Right cardiac atrium (tissue), 5 donors: ENCODE data around the gene TMCC1. TPM values are rescaled to one million over a fixed set of nuclear protein-coding genes. Genes with fewer than 3 reads are reported as not detected.
A peak's percentile ranks its signal among the peaks of the same experiment; 100 is the strongest.

ENCODE experiments used
- ATAC-seq, 2 donors: fragments of 200-7000 bp; cut with Tn5 transposase; one replicate each; pipeline versions ENCODE4 v1.8.0 to v1.9.1; 2020; ENCODE audit warnings: moderate library complexity in 2 of 2, mild to moderate bottlenecking in 1 of 2
- DNase-seq, 3 donors: peaks; one replicate each; pipeline ENCODE4 v3.0.0-alpha.2; 2020
- H3K27ac ChIP-seq: one replicate; pipeline ENCODE4 v1.5.1; 2013; ENCODE audit warnings: mild to moderate bottlenecking, low read length, control low read depth, moderate library complexity
- H3K27me3 ChIP-seq: one replicate; pipeline ENCODE4 v1.6.1; 2013; ENCODE audit not compliant: control insufficient read depth, insufficient read depth
- H3K4me1 ChIP-seq: one replicate; pipeline ENCODE4 v1.6.1; 2013; ENCODE audit warnings: low read length; ENCODE audit not compliant: control insufficient read depth, insufficient read depth
- H3K4me3 ChIP-seq: one replicate; pipeline ENCODE4 v1.5.1; 2013; ENCODE audit warnings: low read length, control low read depth
- H3K9me3 ChIP-seq: one replicate; pipeline ENCODE4 v1.6.1; 2013; ENCODE audit warnings: low read length; ENCODE audit not compliant: control insufficient read depth
- WGBS: extraction: QIAGEN DNeasy Blood & Tissue Kit; methylation state at CpG from one replicate; pipeline ENCODE4 v1.1.7; 2013; 5-methylcytosine and 5-hydroxymethylcytosine counted together
- intact Hi-C, 4 donors: fragments of 100-400 bp; cut with DNase I; formaldehyde crosslinking; loops; one replicate each; pipeline versions ENCODE4 v1.11.0 to v1.14.0; 2022 to 2023
- polyA plus RNA-seq: library from polyadenylated mRNA; stranded (reverse); fragments of 200-250 nt; gene quantifications from one replicate; pipeline ENCODE4 v1.2.3, GENCODE V29; 2013
- total RNA-seq, 4 donors: library from RNA; stranded (reverse); fragmentation: NEBNext Ultra II Directional; extraction: Animal tissue kit (Norgen Biotek cat#: 25700); gene quantifications; one replicate each; pipeline ENCODE4 v1.2.1, GENCODE V29; 2021
- donor health status: healthy with polysubstance abuse.
- donor health status: DM: no; HTN: yes; CAD: no.
- donor health status: DM: no; HTN: no; CAD: no.
- donor health status: DM: no; HTN: yes; CAD: no; lungs with severe emphysema.
- donor health status: DM: yes; HTN: yes; CAD: no.

The TMCC1 gene
- total and polyA plus RNA-seq, 5 donors = 12.9 to 45.0 (median 42.9) TPM

- ATAC-seq (no peak), DNase-seq (no peak)
- 66% methylated on average over 2 of the region's 2 CpGs for WGBS
- H3K4me3 ChIP-seq = no peak overlapping the region
- no peaks in the 10 kb centered on the region for H3K27me3 ChIP-seq
- H3K4me1 ChIP-seq = peaks cover 5% of the 10 kb centered on the region
- no peak overlapping the region for H3K27ac ChIP-seq
- intact Hi-C loops = no loop called here
- H3K9me3 ChIP-seq = no peaks in the 10 kb centered on the region
Observed at GRCh38 chr3:129727707-129728106, 165.8 kb downstream of the TMCC1 start.

GRCh38 chr3:129723558-129724324 is 169.8 kb downstream of the TMCC1 start:
- Histone ChIP-seq H3K27ac (peak overlapping the region; percentile 74), H3K9me3 (no peaks in the 10 kb centered on the region), H3K4me1 (peaks cover 5% of the 10 kb centered on the region), H3K27me3 (no peaks in the 10 kb centered on the region), H3K4me3 (peak overlapping the region; percentile 53)
- WGBS = 38% methylated on average over 6 of the region's 6 CpGs
- peak; percentile 94 to 95 for ATAC-seq
- DNase-seq = peak in 2 of 3 donors; percentile 56 to 74
- intact Hi-C loops = no loop called here

- Histone ChIP-seq H3K27me3 (no peaks in the 10 kb centered on the region), H3K9me3 (no peaks in the 10 kb centered on the region), H3K27ac (no peak overlapping the region), H3K4me1 (peaks cover 2% of the 10 kb centered on the region), H3K4me3 (no peak overlapping the region)
- ATAC-seq (no peak), DNase-seq (no peak)
- intact Hi-C loops = no loop called here
Observed at GRCh38 chr3:129722527-129722926, 171.0 kb downstream of the TMCC1 start.

- DNase-seq (no peak), ATAC-seq (no peak)
- no peak overlapping the region for H3K4me3 ChIP-seq
- no peaks in the 10 kb centered on the region for H3K4me1 ChIP-seq
- no peaks in the 10 kb centered on the region for H3K27me3 ChIP-seq
- 68% methylated on average over 4 of the region's 4 CpGs for WGBS
- no peaks in the 10 kb centered on the region for H3K9me3 ChIP-seq
- H3K27ac ChIP-seq = no peak overlapping the region
- intact Hi-C loops = no loop called here
Observed at GRCh38 chr3:129718201-129718600, 175.3 kb downstream of the TMCC1 start.

GRCh38 chr3:129715854-129716253 is 177.7 kb downstream of the TMCC1 start:
- DNase-seq = no peak
- H3K4me1 ChIP-seq = no peaks in the 10 kb centered on the region
- no peak overlapping the region for H3K27ac ChIP-seq
- 84% methylated on average over 2 of the region's 2 CpGs for WGBS
- intact Hi-C loops = no loop called here
- H3K4me3 ChIP-seq = no peak overlapping the region
- no peaks in the 10 kb centered on the region for H3K9me3 ChIP-seq
- no peaks in the 10 kb centered on the region for H3K27me3 ChIP-seq
- no peak for ATAC-seq

- H3K4me1 ChIP-seq = no peaks in the 10 kb centered on the region
- H3K27ac ChIP-seq = no peak overlapping the region
- no peak for DNase-seq
- no peaks in the 10 kb centered on the region for H3K27me3 ChIP-seq
- WGBS = 96% methylated on average over 1 of the region's 1 CpG
- H3K9me3 ChIP-seq = no peaks in the 10 kb centered on the region
- intact Hi-C loops = no loop called here
- ATAC-seq = no peak
- H3K4me3 ChIP-seq = no peak overlapping the region
Observed at GRCh38 chr3:129708328-129708861, 185.1 kb downstream of the TMCC1 start.

GRCh38 chr3:129705274-129705673 is 188.2 kb downstream of the TMCC1 start:
- H3K9me3 ChIP-seq = no peaks in the 10 kb centered on the region
- H3K27me3 ChIP-seq = no peaks in the 10 kb centered on the region
- H3K4me3 ChIP-seq = no peak overlapping the region
- no peak overlapping the region for H3K27ac ChIP-seq
- intact Hi-C loops = no loop called here
- 99% methylated on average over 3 of the region's 3 CpGs for WGBS
- H3K4me1 ChIP-seq = no peaks in the 10 kb centered on the region
- no peak for DNase-seq
- ATAC-seq = no peak

- 72% methylated on average over 2 of the region's 2 CpGs for WGBS
- intact Hi-C loops = no loop called here
Observed at GRCh38 chr3:129703913-129704312, 189.6 kb downstream of the TMCC1 start.

GRCh38 chr3:129702934-129703712 is 190.4 kb downstream of the TMCC1 start:
- WGBS = 93% methylated on average over 10 of the region's 10 CpGs
- H3K9me3 ChIP-seq = no peaks in the 10 kb centered on the region
- DNase-seq (no peak), ATAC-seq (no peak)
- H3K4me3 ChIP-seq = no peak overlapping the region
- intact Hi-C loops = no loop called here
- H3K4me1 ChIP-seq = peaks cover 2% of the 10 kb centered on the region
- H3K27me3 ChIP-seq = no peaks in the 10 kb centered on the region
- H3K27ac ChIP-seq = no peak overlapping the region

More at GRCh38 chr3:129703913-129704312, 189.6 kb downstream of the TMCC1 start:
- H3K9me3 ChIP-seq = no peaks in the 10 kb centered on the region
- H3K27me3 ChIP-seq = no peaks in the 10 kb centered on the region
- ATAC-seq (no peak), DNase-seq (no peak)
- H3K27ac ChIP-seq = no peak overlapping the region
- H3K4me3 ChIP-seq = no peak overlapping the region
- peaks cover 2% of the 10 kb centered on the region for H3K4me1 ChIP-seq

- ATAC-seq = no peak
- Histone ChIP-seq H3K4me3 (no peak overlapping the region), H3K27ac (no peak overlapping the region), H3K27me3 (no peaks in the 10 kb centered on the region), H3K9me3 (no peaks in the 10 kb centered on the region), H3K4me1 (peaks cover 2% of the 10 kb centered on the region)
- intact Hi-C loops = no loop called here
- no peak for DNase-seq
- 93% methylated on average over 4 of the region's 4 CpGs for WGBS
Observed at GRCh38 chr3:129701161-129701560, 192.3 kb downstream of the TMCC1 start.

GRCh38 chr3:129699612-129700011 is 193.9 kb downstream of the TMCC1 start:
- H3K4me1 ChIP-seq = peaks cover 2% of the 10 kb centered on the region
- ATAC-seq = no peak
- 96% methylated on average over 1 of the region's 1 CpG for WGBS
- no peak overlapping the region for H3K4me3 ChIP-seq
- no peaks in the 10 kb centered on the region for H3K9me3 ChIP-seq
- no peak overlapping the region for H3K27ac ChIP-seq
- H3K27me3 ChIP-seq = no peaks in the 10 kb centered on the region
- DNase-seq = no peak
- intact Hi-C loops = no loop called here
